Measurements from ENCODE around the gene EIF5AL1. TPM values are rescaled to one million over a fixed set of nuclear protein-coding genes. Genes with fewer than 3 reads are reported as not detected.
"Not testable (repeated sequence)": the region's sequence is repeated elsewhere in the genome, so short reads cannot be mapped to it uniquely, and the experiment has no call there.

Gene EIF5AL1
- total RNA-seq: under 0.01 TPM

DNA sequence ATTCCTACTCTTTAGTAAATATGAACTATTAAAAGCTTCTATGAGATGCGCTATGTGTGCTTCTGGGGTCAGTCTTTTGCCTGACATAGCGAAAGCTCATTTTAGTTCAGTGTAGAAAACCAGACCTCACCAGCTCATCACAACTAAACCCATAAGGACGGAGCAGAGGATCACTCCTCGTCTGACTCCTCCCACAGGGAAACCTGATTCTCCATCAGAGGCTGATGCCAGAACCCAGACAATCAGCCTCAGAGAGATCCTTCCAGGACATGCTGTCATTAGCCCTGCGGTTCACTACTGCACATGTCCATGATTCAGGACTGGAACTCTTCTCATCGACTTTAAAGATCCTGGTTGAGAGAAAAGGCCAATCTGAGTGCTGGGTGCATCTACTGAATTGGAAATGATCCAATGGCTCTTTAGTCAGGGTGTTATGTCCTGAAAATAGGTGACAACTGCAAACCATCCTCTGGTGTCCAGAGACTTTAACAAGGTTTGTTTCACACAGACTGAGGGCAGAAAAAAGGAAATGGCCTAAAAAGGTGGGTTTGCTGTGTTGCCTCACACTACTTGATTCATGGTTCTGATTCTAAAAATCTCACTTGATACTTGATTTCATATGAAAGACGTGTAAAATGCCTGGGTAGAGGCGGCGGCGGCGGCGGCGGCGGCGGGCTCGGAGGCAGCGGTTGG, at the start of gene EIF5AL1:
EIF5AL1 (plus strand) TSS at position 643 of the 693 bp plus-strand sequence. CDS start 117 bp downstream, outside the sequence.
- DNase-seq (ENCODE audit: low spot score in 2 of 2); FAIRE-seq: not testable (repeated sequence)

DNA sequence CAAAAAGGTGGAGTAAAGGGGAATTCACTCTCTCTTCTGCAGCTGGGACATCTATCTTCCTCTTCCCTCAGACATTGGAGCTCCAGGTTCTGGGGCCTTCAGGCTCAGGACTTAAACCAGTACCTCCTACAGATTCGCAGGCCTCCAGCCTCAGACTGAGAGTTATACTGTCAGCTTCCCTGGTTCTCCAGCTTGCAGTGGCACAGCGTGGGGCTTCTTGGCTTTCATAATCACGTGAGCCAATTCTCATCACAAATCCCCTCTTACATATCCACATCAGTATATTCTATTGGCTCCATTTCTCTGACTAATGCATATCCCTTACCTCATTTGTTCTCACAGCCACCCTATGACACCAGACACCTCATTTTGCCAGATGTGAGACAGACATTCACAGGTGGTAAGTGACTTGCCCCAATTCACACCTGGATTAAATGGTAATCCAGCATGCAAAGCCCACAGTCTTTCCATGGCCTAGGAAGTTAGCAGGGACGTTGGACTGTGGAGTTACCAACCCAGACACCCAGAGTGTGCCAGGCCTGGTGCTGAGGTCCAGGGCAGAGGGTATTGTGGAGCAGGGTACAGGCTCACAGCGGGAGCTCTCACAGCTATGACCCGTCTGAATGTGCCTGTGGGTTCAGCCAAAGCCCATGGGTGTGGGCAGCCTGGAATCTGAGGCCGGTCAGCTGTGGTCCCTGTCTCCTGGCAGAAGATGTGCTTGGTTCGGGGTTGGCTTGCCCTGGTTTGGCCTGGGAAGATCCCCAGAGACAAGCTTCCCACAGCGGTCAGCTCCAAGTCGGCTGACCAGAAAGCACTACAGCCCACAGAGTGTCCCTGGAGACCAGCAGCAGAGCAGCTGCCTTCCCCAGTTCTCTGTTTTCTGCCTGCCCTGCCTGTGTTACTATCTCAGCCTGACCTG, 48.5 kb upstream of the EIF5AL1 start:
- DNase-seq (ENCODE audit: low spot score in 2 of 2) (no peak), FAIRE-seq (no peak)

DNA sequence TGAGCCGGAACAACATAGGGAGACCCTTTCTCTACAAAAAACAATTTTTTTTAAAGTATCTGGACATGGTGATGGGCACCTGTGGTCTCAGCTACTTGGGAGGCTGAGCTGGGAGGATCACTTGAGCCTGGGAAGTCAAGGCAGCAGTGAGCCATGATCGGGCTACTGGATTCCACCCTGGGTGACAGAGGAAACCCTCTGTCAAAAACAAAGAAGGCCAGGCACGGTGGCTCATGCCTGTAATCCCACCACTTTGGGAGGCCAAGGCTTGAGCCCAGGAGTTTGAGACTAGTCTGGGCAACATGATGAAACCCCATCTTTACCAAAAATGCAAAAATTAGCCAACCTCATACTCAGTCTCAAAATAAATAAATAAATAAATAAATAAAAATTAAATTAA, 47.0 kb upstream of the EIF5AL1 start:
- DNase-seq (ENCODE audit: low spot score in 2 of 2) (no peak), FAIRE-seq (no peak)

DNA sequence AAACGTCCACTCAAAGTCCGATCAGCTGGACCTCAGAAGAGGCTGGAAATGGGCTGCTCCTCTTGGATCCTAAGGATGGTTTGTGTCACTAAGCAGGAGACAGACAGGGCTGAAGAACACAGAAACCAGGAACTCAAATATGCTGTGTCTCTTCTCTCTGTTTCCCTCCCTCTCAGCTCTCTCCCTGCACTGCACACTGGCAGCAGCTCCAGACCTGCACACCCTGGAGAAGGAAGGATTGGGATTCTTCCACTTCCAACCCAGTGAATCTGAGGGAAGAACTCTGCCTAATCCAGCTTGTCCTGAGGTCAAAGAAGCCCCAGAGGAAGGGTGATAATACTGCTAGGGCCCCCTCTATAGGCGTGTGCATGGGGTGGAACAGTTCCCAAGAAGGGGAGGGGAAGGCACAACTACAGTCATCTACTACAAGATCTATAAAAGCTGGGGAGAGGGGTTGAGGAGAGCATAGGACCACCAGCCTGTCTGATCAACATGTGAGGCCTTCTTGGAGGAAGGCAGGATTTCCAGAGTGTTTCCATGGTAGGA, 44.2 kb upstream of the EIF5AL1 start:
- DNase-seq (ENCODE audit: low spot score in 2 of 2) (no peak), FAIRE-seq (no peak)

DNA sequence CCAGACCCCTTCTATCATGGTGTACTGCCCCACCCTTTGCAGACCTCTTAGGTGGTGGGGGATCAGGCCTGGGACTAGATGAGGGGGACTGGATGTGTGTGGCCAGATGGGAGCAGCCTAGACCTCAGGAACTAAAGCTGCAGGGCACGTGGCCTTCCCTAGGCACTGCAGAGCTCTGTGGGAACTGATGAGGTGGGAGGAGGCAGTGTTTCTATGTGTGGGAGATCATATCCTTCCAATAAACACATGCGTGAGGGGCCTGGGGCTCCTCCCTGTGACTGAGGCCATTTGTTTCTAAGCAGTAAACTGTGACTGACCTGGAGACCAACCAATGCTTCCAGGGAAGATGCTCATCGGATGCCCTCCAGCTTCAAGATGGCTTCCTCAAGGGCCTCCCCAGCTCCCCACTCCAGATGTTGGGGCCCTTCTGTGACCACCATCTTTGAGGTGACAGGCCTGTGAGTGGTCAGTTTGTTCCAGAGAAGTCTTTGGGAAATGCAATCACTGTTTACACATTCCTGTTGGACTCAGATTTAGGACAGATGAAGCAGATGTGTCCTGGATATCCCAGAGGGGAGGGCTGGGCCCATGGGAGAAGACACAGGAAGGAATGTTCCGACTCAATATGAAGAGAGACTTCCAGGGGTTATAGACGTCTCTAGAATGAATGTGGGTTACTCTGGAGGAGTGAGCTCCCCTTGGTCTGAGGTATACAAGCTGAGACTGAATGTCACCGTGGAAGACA, 43.3 kb upstream of the EIF5AL1 start:
- FAIRE-seq: no peak
- no peak for DNase-seq (ENCODE audit: low spot score in 2 of 2)

DNA sequence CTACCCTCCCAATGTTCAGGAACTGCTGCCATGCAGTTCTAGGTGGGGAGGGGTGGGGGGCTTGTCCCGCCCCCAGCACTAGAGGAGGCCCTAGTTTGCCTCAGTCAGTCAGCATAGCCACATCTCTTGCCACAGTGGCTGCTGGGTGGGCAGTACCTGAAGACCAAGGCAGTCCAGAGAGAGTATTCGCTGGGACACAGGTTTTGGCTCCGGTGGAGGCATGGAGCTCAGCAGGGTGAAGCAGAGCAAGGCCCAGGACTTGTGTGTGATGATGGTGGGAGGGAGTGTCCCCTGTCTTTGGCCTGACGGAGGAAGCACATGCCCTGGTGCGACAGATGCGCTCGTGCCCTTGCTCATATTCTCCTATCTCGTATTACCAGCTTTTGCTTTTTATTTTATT, 42.2 kb upstream of the EIF5AL1 start:
- DNase-seq (ENCODE audit: low spot score in 2 of 2) (no peak), FAIRE-seq (no peak)

DNA sequence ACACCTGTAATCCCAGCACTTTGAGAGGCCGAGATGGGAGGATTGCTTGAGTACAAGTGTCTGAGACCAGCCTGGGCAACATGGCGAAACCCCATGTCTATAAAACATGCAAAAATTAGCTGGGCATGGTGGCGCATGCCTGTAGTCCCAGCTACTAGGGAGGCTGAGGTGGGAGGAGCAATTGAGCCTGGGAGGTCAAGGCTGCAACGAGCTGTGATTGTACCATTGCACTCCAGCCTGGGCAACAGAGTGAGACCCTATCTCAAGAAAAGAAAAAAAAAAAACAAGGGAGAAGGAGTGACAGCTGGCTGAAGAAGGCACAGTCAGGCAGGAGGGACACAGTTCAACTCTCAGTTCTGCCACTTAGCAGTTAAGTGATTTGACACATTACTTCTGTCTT, 40.6 kb upstream of the EIF5AL1 start:
- FAIRE-seq (no peak), DNase-seq (ENCODE audit: low spot score in 2 of 2) (no peak)

DNA sequence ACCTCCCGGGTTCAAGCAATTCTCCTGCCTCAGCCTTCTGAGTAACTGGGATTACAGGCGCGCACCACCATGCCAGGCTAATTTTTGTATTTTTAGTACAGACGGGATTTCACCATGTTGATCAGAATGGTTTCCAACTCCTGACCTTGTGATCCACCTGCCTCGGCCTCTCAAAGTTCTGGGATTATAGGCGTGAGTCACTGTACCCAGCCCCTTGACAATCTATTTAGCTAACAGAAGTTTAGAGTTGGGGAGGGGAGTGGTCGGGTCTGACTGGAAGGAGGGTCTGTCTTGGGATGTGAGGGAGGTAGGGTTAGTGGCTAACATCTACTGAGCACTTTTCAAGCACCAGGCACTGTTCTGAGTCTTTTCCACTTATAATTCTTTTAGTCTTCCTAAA, 39.9 kb upstream of the EIF5AL1 start:
- no peak for FAIRE-seq

DNA sequence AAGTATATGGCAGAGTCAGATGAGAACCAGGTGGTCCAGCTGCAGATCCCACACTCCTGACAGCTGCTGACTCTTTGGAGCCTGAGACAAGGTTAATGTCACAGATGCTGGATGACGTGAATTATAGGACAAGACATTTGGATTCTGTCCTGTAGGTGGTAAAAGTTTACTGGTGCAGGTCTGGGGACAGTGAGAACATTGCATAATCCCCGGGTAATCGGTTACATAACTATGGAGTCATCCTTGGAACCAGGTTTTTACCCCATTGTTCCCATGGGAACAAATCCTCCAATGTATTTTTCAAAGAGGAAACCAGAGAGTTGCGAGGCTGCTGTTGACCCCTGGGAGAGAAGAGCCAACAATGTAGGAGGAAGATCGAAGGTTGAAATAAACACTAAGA, 39.4 kb upstream of the EIF5AL1 start:
- FAIRE-seq (no peak), DNase-seq (ENCODE audit: low spot score in 2 of 2) (no peak)

More for the DNA sequence above, 39.9 kb upstream of the EIF5AL1 start:
- no peak for DNase-seq (ENCODE audit: low spot score in 2 of 2)

DNA sequence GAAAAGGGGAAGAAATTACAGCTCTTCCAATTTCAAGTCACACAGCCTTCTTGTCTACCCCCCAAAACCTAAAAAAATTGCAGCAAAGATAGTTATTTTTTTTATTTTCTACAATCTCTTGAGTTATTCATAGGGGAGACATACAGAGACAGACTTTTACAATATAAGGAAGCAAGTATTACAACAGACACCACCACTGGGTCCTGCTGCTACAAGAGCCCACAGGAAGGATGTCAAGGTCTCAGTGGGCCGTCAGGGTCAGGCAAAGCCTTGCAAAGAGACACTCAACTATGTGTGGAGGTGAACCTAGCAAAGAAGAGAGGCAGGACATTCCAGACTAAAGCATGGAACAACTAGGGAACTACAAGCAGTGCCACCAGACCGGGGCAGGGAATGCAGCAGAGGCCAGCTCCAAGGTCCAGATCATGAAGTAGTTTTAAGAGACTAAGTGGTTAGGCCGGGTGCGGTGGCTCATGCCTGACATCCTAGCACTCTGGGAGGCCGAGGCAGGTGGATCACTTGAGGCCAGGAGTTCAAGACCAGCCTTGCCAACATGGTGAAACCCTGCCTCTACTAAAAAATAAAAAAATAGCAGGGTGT, 38.7 kb upstream of the EIF5AL1 start:
- no peak for DNase-seq (ENCODE audit: low spot score in 2 of 2)
- no peak for FAIRE-seq

DNA sequence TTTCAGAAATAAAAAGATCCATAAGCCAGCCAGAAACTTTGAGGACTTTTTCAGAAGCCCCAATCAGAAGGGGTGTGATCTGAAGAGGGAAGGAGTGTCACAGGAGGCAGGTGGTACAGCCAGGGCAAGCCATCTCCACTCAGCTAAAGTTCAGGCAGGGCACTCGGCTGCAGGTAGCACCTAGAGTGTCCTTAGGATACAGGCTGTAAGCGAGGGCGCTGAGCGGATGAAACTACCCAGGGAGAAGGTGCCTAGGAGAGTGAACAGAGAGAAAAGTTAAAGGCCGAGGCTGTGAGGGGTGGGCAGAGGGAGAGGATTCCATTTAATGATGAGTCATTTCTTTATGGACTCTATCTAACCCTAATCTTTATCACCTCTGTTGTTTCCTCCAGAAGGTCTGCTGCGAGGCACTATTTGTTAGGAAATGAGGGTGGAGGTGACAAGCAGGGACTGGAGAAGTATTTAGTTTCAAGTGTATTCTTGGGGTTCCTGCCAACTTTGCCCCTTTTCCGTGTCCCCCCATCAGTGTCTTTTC, 37.1 kb upstream of the EIF5AL1 start:
- DNase-seq (ENCODE audit: low spot score in 2 of 2): no peak
- FAIRE-seq: no peak

DNA sequence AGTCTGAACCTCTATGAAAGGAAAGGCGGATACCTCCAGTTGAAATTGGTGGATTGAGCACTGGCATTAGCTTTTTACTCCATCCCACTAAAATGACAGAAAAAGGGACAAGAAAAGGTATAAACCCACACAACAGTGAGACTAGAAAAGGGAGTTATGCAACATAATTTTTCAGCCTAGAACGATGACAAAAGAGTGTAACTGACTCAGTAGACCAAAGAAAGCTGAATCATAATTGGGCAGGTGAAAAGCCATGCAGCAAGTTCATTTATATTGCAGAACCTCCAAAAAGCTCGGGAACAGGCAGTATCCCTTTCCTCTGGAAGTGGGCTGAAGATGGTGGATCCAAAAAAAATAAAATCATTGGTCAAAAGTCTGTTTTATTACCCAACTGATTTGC, 36.5 kb upstream of the EIF5AL1 start:
- DNase-seq (ENCODE audit: low spot score in 2 of 2): no peak
- FAIRE-seq: no peak

DNA sequence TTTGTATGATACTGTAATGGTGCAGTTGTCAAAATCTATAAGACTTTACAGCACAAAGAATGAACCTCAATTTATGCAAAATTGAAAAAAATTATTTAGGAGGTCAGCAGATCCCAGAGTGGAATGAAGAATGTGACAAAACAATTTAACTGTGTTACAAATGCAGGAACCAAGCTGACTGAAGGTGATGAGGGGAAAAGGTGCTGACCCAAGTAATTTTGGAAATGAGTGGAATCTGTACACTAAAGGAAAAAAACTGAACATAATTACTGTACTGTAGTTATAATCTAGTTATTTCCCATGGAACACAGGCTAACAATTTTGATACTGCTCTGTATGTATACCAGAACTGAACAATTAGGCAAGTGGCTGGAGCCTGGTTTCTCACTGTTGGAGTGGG, 35.7 kb upstream of the EIF5AL1 start:
- FAIRE-seq (no peak), DNase-seq (ENCODE audit: low spot score in 2 of 2) (no peak)

DNA sequence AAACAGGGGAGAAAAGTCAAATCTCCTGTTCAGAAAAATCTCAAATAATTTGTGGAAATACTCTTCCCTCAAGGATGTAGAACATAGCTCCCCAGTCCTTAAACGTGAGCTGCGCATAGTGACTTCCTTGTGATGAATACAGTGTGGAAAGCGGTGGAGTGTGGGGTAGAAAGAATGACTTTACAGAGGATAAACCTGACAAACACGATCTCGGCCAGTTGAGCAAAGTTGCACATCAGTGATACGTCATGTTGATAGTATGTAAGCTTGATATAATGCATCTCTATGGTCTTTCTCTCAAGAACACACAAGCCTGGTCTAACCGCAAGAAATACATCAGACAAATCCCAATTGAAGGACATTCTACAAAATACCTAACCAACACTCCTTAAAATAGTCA, 34.9 kb upstream of the EIF5AL1 start:
- FAIRE-seq: no peak

DNA sequence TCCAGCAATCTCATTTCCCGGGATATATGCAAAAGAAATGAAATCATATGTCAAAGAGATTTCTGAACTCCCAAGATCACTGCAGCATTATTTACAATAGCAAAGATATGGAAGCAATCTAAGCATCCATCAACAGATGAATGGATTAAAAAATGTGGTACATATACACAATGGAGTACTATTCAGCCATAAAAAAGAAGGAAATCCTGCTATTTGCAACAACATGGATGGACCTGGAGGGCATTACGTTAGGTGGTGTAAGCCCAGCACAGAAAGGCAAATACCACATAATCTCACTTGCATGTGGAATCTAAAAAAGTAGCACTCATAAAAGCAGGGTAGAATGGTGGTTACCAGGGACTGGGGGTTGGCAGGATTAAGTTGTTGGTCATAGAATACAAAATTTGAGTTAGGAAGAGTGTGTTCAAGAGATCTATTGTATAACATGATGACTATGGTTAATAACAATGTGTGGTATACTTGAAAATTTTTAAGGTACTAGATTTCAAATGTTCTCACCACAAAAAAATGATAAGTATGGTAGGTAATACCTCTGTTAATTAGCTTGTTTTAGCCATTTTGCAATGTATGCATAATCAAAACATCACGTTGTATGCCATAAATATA, 32.9 kb upstream of the EIF5AL1 start:
- FAIRE-seq: no peak
- no peak for DNase-seq (ENCODE audit: low spot score in 2 of 2)

More for the DNA sequence above, 34.9 kb upstream of the EIF5AL1 start:
- no peak for DNase-seq (ENCODE audit: low spot score in 2 of 2)

DNA sequence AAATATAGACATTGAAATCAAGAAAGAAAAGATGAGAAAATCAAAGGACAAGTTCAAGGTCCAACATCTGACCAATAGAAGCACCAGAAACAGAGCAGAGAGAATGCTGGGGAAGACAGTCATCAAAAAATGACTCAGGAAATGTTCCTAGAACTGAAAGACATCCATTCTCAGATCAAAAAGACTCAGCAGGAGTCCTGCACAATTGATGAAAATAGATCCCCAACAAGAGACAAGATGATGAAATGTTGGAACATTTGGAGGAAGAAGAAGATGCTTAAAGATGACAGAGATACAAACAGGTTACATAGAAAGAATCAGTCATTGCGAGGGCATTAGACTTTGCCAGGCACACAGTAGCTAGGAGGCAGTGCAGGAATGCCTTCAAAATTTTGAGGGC, 30.0 kb upstream of the EIF5AL1 start:
- no peak for DNase-seq (ENCODE audit: low spot score in 2 of 2)
- no peak for FAIRE-seq

DNA sequence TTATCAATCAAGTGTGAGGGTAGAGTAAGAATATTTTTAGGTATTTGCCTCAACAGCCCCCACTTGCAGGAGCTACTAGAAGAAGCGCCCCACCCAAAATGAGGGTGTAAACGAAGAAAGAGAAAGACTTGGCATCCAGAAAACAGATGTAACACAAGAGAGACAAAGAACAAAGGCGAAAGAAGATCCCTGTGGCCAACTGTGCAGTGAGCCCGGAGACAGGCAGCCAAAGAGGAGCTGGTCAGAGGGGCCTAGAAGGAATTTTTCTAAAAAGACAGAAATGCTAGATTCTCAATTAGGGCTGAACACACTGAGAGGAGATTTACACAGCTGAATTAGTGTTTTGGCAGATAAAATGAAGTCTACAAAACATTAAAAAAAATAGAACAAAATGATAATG, 29.6 kb upstream of the EIF5AL1 start:
- no peak for FAIRE-seq

DNA sequence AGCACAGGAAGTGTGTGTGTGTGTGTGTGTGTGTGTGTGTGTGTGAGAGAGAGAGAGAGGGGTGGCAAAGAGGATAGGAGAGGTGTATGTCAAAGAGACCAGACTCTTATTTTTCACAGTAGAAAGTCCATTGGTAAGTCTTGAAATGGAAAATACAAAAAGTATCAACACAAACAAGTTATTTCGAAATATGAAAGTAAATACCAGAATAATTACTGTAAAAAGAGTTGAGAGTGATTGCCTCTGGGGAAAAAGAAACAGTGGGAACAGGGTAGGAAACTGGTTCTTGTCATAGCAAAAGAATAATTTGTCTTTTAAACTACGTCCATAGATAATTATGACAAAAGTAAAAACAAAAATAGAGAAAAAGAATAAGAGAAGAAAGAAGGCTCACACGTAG, 29.0 kb upstream of the EIF5AL1 start:
- no peak for FAIRE-seq
- no peak for DNase-seq (ENCODE audit: low spot score in 2 of 2)

More for the DNA sequence above, 29.6 kb upstream of the EIF5AL1 start:
- no peak for DNase-seq (ENCODE audit: low spot score in 2 of 2)

DNA sequence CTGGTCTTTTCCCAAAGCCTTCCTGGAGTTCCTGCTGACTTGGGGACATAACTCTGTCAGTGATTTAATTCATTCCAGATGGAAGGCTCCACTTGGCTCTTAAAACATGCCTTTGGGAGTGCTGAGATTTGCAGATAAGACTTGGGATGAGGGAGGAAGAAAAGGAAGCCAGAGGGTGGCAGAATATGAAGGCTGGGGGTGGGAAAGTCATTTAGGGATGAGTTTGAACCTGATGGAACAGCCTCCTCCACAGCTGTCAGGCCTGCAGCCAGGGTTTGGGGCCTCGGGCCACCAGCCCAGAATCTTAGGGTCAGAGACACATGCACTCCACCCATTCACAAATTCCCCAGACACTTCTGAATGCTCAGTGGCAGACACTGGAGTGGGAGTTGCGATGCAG, 28.4 kb upstream of the EIF5AL1 start:
- DNase-seq (ENCODE audit: low spot score in 2 of 2) (no peak), FAIRE-seq (no peak)

DNA sequence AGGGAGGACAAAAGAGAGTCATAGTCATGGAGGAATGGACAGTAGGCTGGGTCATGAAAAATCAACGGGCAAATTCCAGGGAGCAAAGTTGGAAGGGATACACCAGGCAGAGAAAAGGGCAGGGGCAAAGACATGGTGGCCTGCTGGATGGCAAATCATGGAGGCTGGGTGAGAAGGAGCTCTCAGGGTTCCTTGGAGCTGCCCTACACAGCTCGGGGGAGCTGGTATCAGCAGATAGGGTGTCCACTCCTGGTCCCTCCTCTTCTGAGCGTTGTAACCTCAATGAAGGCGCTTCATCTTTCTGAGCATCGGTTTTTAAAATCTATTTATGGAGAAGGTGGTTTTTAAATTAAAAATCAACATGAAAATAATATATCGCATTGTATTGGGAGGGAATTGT, 27.9 kb upstream of the EIF5AL1 start:
- no peak for DNase-seq (ENCODE audit: low spot score in 2 of 2)
- FAIRE-seq: no peak
